Endothelial cell of umbilical vein (primary cell): ENCODE measurements around the gene ZFPM1. TPM values are rescaled to one million over a fixed set of nuclear protein-coding genes. Genes with fewer than 3 reads are reported as not detected.

Experiments
- BruUV-seq: library from RNA; stranded (reverse); fragments of 400-500 nt; replicated peaks from 2 replicates; lab custom pipeline; 2021; lab: Mats Ljungman, UMichigan
- CTCF ChIA-PET: fragments of 300-600, 350-600 bp; sonication (Branson Sonifier 250); formaldehyde crosslinking; loops from one replicate; lab custom pipeline; 2021; ENCODE audit warnings: antibody characterized with exemption, inconsistent platforms; lab: Charles Lee
- POLR2A ChIA-PET: fragments of 300-600, 350-600 bp; sonication (Branson Sonifier 250); formaldehyde crosslinking; loops from one replicate; lab custom pipeline; 2021; ENCODE audit warnings: antibody characterized with exemption, inconsistent platforms; lab: Charles Lee
- DNase-seq: peaks from one replicate; pipeline ENCODE4 v3.0.0-alpha.2; 2011; ENCODE audit warnings: low read depth, low spot score
- FAIRE-seq: peaks from 2 replicates; lab custom pipeline; 2011; peaks lifted over from hg19 to GRCh38; lab: Jason Lieb, UNC
- H2AFZ ChIP-seq: 2 replicates; pipeline ENCODE4 v1.6.0; 2012; ENCODE audit warnings: low read depth, low read length, control low read depth, inconsistent platforms
- H3K27ac ChIP-seq: 2 replicates; pipeline ENCODE4 v1.5.1; 2011; ENCODE audit warnings: low read depth, mild to moderate bottlenecking, control low read depth, low read length, moderate library complexity; ENCODE audit not compliant: insufficient read depth
- H3K27me3 ChIP-seq, 2 experiments: 2 replicates each; pipeline versions ENCODE4 v1.6.0 to v1.6.1; 2011; ENCODE audit warnings: low read length in 2 of 2, mixed read lengths in 1 of 2; ENCODE audit not compliant: control insufficient read depth in 2 of 2, insufficient read depth in 2 of 2
- H3K36me3 ChIP-seq, 2 experiments: 2 replicates in 1 of 2; 3 replicates in 1 of 2; pipeline ENCODE4 v1.5.1; 2011; ENCODE audit warnings: low read length in 2 of 2, mild to moderate bottlenecking in 1 of 2, moderate library complexity in 1 of 2; ENCODE audit not compliant: control insufficient read depth in 2 of 2, insufficient read depth in 2 of 2; ENCODE audit errors: extremely low read depth in 1 of 2
- H3K4me1 ChIP-seq: 3 replicates; pipeline ENCODE4 v1.5.1; 2011; ENCODE audit warnings: mild to moderate bottlenecking, low read length; ENCODE audit not compliant: control insufficient read depth, insufficient read depth; ENCODE audit errors: extremely low read depth
- H3K4me2 ChIP-seq: 2 replicates; pipeline ENCODE4 v1.6.1; 2011; ENCODE audit warnings: low read length, control low read depth, mixed read lengths; ENCODE audit not compliant: insufficient read depth
- H3K4me3 ChIP-seq, 3 experiments: fragments of 200-600 bp in 1 of 3; sonication (generic), shearing (Covaris generic) in 1 of 3; replicated peaks in 1 of 3; 2 replicates each; pipeline ENCODE4 v1.5.1; 2011 to 2016; ENCODE audit warnings: control low read depth in 3 of 3, low read length in 3 of 3, mild to moderate bottlenecking in 2 of 3, inconsistent platforms in 1 of 3, low read depth in 1 of 3, moderate library complexity in 1 of 3; ENCODE audit not compliant: insufficient read depth in 1 of 3
- H3K79me2 ChIP-seq: 2 replicates; pipeline ENCODE4 v1.6.0; 2012; ENCODE audit warnings: low read length, inconsistent platforms; ENCODE audit not compliant: control insufficient read depth, insufficient read depth
- H3K9ac ChIP-seq: replicated peaks from 2 replicates; pipeline ENCODE3; 2011; ENCODE audit warnings: low read length, control low read depth; ENCODE audit not compliant: insufficient read depth; ENCODE audit errors: extremely low read depth
- H3K9me1 ChIP-seq: replicated peaks from 3 replicates; pipeline ENCODE4 v1.6.0; 2011; ENCODE audit warnings: mild to moderate bottlenecking, low read length; ENCODE audit not compliant: control insufficient read depth, insufficient read depth; ENCODE audit errors: extremely low read depth
- H3K9me3 ChIP-seq: replicated peaks from 2 replicates; pipeline ENCODE4 v1.5.1; 2012; ENCODE audit warnings: low read length, inconsistent platforms; ENCODE audit not compliant: control insufficient read depth, insufficient read depth
- H4K20me1 ChIP-seq: replicated peaks from 2 replicates; pipeline ENCODE3; 2011; ENCODE audit warnings: mild to moderate bottlenecking, low read length; ENCODE audit not compliant: control insufficient read depth, insufficient read depth; ENCODE audit errors: extremely low read depth
- FOS ChIP-seq: IDR thresholded peaks from 2 replicates; pipeline ENCODE4 v1.6.1; 2011; ENCODE audit warnings: mild to moderate bottlenecking, low read length, moderate library complexity, borderline replicate concordance; ENCODE audit not compliant: insufficient read depth
- JUN ChIP-seq: IDR thresholded peaks from 2 replicates; pipeline ENCODE4 v1.6.1; 2011; ENCODE audit warnings: borderline replicate concordance, low read depth; ENCODE audit not compliant: insufficient read length, insufficient read depth
- MYC ChIP-seq: IDR thresholded peaks from one replicate; pipeline ENCODE4 v1.6.1; 2011; ENCODE audit warnings: mild to moderate bottlenecking, low read depth, low read length
- POLR2A ChIP-seq: IDR thresholded peaks from 2 replicates; pipeline ENCODE4 v1.6.1; 2012; ENCODE audit warnings: low read depth, mild to moderate bottlenecking, control low read depth, low read length
- POLR2AphosphoS5 ChIP-seq: IDR thresholded peaks from 2 replicates; pipeline ENCODE4 v1.6.1; 2012; ENCODE audit warnings: low read depth, mild to moderate bottlenecking, control low read depth, low read length, moderate library complexity; ENCODE audit not compliant: insufficient read depth
- dilution Hi-C: fragments of 300-500 bp; cut with MboI; formaldehyde crosslinking; loops from one replicate; pipeline ENCODE4 v1.15.0; 2019; ENCODE audit warnings: low sequenced_read_pairs; ENCODE audit not compliant: extremely low pct_ligation_motif_present
- intact Hi-C: fragments of 100-400 bp; cut with micrococcal nuclease; formaldehyde crosslinking; loops from one replicate; pipeline ENCODE4 v1.10.0; 2022
- polyA plus RNA-seq, 4 experiments: library from polyadenylated mRNA; depleted of rRNA in 3 of 4; stranded (reverse) in 3 of 4; unstranded in 1 of 4; fragments of >200 nt; gene quantifications; 2 replicates each; pipeline versions ENCODE4 v1.2.1 to v1.2.3, GENCODE V29; 2011 to 2012; ENCODE audit warnings: missing spikeins in 1 of 4
- total RNA-seq: library from RNA; stranded (reverse); gene quantifications from 2 replicates; pipeline ENCODE4 v1.2.3, GENCODE V29; 2021
- TF ChIP-seq, protein P1 (sequence below): IDR thresholded peaks from 2 replicates; pipeline ENCODE4 v1.6.1; 2011; ENCODE audit not compliant: insufficient read depth, insufficient read length
- TF ChIP-seq, protein P2 (sequence below), 2 donors: IDR thresholded peaks; 1 replicate in 1 of 2; 2 replicates in 1 of 2; pipeline ENCODE4 v1.5.1; 2011; ENCODE audit warnings: low read length in 2 of 2, mild to moderate bottlenecking in 2 of 2, moderate library complexity in 2 of 2, control low read depth in 1 of 2, inconsistent platforms in 1 of 2, low read depth in 1 of 2; ENCODE audit not compliant: insufficient read depth in 1 of 2; ENCODE audit errors: extremely low read depth in 1 of 2

The ZFPM1 gene
- total and polyA plus RNA-seq, 2 donors (not counting 3 experiments of a cell fraction or from before 2014, with no cell fraction given) = 0.37 to 7.5 TPM

DNA sequence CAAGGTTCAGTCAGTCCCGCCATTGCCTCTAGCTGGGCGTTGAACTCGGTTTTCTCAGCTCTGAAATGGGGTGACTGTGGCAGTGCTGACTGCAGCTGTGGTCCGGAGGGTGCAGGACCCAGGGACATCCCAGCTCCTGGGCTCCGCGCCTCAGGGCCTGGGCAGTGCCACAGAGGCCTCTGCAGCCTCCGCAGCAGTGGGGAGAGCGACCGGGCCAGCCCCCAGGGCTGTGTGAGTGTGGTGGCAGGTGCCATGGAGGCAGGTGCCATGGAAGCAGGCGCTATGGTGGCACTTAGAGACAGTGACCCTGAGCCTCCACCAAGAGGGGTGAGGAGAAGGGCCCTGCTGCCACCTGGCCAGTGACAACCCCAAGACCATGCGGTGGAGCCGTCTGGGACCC is 39.4 kb upstream of the ZFPM1 start:
- H3K27ac ChIP-seq = no peak overlapping the region
- H3K79me2 ChIP-seq = no peaks in the 10 kb centered on the region
- intact Hi-C loops = no loop called here
- ChIA-PET CTCF (interaction anchor here (1.4 kb wide), 1 partner anchor 14 kb away, joined by 3 read pairs; no protein-coding TSS in a partner anchor), POLR2A (no interaction called here)
- DNase-seq (no peak), FAIRE-seq (no peak)
- TF ChIP-seq MYC (no peak), FOS (no peak), JUN (no peak), POLR2A (no peak), POLR2AphosphoS5 (no peak)
- TF ChIP-seq, protein P1, sequence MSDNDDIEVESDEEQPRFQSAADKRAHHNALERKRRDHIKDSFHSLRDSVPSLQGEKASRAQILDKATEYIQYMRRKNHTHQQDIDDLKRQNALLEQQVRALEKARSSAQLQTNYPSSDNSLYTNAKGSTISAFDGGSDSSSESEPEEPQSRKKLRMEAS = no peak
- TF ChIP-seq, protein P2, sequence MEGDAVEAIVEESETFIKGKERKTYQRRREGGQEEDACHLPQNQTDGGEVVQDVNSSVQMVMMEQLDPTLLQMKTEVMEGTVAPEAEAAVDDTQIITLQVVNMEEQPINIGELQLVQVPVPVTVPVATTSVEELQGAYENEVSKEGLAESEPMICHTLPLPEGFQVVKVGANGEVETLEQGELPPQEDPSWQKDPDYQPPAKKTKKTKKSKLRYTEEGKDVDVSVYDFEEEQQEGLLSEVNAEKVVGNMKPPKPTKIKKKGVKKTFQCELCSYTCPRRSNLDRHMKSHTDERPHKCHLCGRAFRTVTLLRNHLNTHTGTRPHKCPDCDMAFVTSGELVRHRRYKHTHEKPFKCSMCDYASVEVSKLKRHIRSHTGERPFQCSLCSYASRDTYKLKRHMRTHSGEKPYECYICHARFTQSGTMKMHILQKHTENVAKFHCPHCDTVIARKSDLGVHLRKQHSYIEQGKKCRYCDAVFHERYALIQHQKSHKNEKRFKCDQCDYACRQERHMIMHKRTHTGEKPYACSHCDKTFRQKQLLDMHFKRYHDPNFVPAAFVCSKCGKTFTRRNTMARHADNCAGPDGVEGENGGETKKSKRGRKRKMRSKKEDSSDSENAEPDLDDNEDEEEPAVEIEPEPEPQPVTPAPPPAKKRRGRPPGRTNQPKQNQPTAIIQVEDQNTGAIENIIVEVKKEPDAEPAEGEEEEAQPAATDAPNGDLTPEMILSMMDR (IDR thresholded peaks at IDR 0.05; ENCODE audit: extremely low read depth in 1 of 2, insufficient read depth in 1 of 2, low read depth in 1 of 2, low read length in 2 of 2) = no peak
- H3K4me2 ChIP-seq = no peak overlapping the region
- no peaks in the 10 kb centered on the region for H3K9me1 ChIP-seq
- no peaks in the 10 kb centered on the region for H3K27me3 ChIP-seq
- dilution Hi-C loops = no loop called here
- H3K9me3 ChIP-seq = no peaks in the 10 kb centered on the region
- H2AFZ ChIP-seq = no peak overlapping the region
- H3K4me1 ChIP-seq = no peaks in the 10 kb centered on the region
- no peak overlapping the region for H3K4me3 ChIP-seq
- H3K9ac ChIP-seq = no peak overlapping the region
- no peaks in the 10 kb centered on the region for H4K20me1 ChIP-seq
- no TSS peak for BruUV-seq
- H3K36me3 ChIP-seq = no peaks in the 10 kb centered on the region
